ENCODE data around the gene HCFC1R1.

DNA sequence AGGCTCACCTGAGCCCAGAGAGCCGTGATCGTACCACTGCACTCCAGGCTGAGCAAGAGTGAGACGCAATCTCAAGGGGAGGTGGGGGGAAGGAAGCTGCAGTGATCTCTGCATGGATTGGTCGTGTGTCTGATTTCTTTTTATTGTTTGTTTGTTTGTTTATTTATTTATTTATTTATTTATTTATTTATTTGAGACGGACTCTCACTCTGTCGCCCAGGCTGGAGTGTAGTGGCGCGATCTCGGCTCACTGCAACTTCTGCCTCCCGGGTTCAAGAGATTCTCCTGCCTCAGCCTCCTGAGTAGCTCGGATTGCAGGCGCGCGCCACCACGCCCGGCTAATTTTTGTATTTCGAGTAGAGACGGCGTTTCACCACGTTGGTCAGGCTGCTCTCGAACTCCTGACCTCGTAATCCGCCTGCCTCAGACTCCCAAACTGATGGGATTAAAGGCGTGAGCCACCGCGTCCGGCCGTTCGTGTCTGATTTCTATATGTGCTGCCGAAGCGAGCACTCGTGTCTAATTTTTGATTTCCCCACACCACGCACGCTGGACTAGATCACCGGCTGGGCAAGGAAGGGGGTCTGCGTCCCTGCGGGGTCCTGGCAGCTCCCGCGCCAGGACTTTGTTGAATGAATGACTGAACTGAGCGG, 4.0 kb downstream of the HCFC1R1 start:
- TF ChIP-seq, protein P1, sequence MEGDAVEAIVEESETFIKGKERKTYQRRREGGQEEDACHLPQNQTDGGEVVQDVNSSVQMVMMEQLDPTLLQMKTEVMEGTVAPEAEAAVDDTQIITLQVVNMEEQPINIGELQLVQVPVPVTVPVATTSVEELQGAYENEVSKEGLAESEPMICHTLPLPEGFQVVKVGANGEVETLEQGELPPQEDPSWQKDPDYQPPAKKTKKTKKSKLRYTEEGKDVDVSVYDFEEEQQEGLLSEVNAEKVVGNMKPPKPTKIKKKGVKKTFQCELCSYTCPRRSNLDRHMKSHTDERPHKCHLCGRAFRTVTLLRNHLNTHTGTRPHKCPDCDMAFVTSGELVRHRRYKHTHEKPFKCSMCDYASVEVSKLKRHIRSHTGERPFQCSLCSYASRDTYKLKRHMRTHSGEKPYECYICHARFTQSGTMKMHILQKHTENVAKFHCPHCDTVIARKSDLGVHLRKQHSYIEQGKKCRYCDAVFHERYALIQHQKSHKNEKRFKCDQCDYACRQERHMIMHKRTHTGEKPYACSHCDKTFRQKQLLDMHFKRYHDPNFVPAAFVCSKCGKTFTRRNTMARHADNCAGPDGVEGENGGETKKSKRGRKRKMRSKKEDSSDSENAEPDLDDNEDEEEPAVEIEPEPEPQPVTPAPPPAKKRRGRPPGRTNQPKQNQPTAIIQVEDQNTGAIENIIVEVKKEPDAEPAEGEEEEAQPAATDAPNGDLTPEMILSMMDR (IDR thresholded peaks at IDR 0.05 in 4 of 5, conservative IDR thresholded peaks at IDR 0.05 in 1 of 5), result no peak
- TF ChIP-seq POLR2A (IDR thresholded peaks at IDR 0.05), result no peak

Measured in gastrocnemius medialis (tissue), 4 donors.